ENCODE measurements around the gene BCO2. TPM values are rescaled to one million over a fixed set of nuclear protein-coding genes. Genes with fewer than 3 reads are reported as not detected.
A peak's percentile ranks its signal among the peaks of the same experiment; 100 is the strongest.

BCO2 gene
- total and polyA plus RNA-seq, 12 donors: 26.0 to 139 (median 49.5) TPM

GRCh38 chr11:112227471-112227870 lies 52.2 kb downstream of the BCO2 start:
- intact Hi-C loops (cut with DNase I): no loop called here
- H3K36me3 ChIP-seq (replicated peaks in 1 of 2): peaks cover 0 to 29% of the 10 kb centered on the region in 2 donors
- DNase-seq: no peak
- peak overlapping the region in 2 of 4 donors; percentile 58 to 98 for H3K4me3 ChIP-seq
- H3K9me3 ChIP-seq (replicated peaks in 1 of 3): no peaks in the 10 kb centered on the region
- peaks cover 0 to 20% of the 10 kb centered on the region in 2 donors for H3K4me1 ChIP-seq (replicated peaks in 1 of 2)
- no peak for TF ChIP-seq POLR2A (IDR thresholded peaks at IDR 0.05)
- TF ChIP-seq CTCF (IDR thresholded peaks at IDR 0.05): no peak
- peak overlapping the region in 2 of 5 donors; percentile 98 for H3K27ac ChIP-seq
- WGBS, 4 donors: 54 to 92% (median 86%) methylated on average over 4 of the region's 4 CpGs
- no peaks in the 10 kb centered on the region for H3K27me3 ChIP-seq

GRCh38 chr11:112228706-112229105 lies 53.4 kb downstream of the BCO2 start:
- no peak overlapping the region for H3K4me3 ChIP-seq
- no peak overlapping the region for H3K27ac ChIP-seq
- H3K9me3 ChIP-seq (replicated peaks in 1 of 3): no peaks in the 10 kb centered on the region
- no peak for DNase-seq
- 90 to 94% (median 92%) methylated on average over 2 of the region's 2 CpGs for WGBS, 4 donors
- no peaks in the 10 kb centered on the region for H3K27me3 ChIP-seq
- H3K4me1 ChIP-seq (replicated peaks in 1 of 2): peaks cover 0 to 20% of the 10 kb centered on the region in 2 donors
- peaks cover 0 to 29% of the 10 kb centered on the region in 2 donors for H3K36me3 ChIP-seq (replicated peaks in 1 of 2)
- TF ChIP-seq POLR2A (IDR thresholded peaks at IDR 0.05) (no peak), CTCF (IDR thresholded peaks at IDR 0.05) (no peak)
- intact Hi-C loops (cut with DNase I): no loop called here

- peaks cover 0 to 29% of the 10 kb centered on the region in 2 donors for H3K36me3 ChIP-seq (replicated peaks in 1 of 2)
- no peak overlapping the region for H3K4me3 ChIP-seq
- intact Hi-C loops (cut with DNase I): no loop called here
- peaks cover 0 to 20% of the 10 kb centered on the region in 2 donors for H3K4me1 ChIP-seq (replicated peaks in 1 of 2)
- H3K9me3 ChIP-seq (replicated peaks in 1 of 3): no peaks in the 10 kb centered on the region
- TF ChIP-seq CTCF (IDR thresholded peaks at IDR 0.05) (no peak), POLR2A (IDR thresholded peaks at IDR 0.05) (no peak)
- H3K27ac ChIP-seq: no peak overlapping the region
- WGBS, 4 donors: 91 to 94% (median 92%) methylated on average over 7 of the region's 7 CpGs
- no peak for DNase-seq
- H3K27me3 ChIP-seq: no peaks in the 10 kb centered on the region
Observed at GRCh38 chr11:112229159-112229558, 53.8 kb downstream of the BCO2 start.

- peaks cover 0 to 20% of the 10 kb centered on the region in 2 donors for H3K4me1 ChIP-seq (replicated peaks in 1 of 2)
- H3K9me3 ChIP-seq (replicated peaks in 1 of 3): no peaks in the 10 kb centered on the region
- no peak overlapping the region for H3K27ac ChIP-seq
- TF ChIP-seq CTCF (IDR thresholded peaks at IDR 0.05) (no peak), POLR2A (IDR thresholded peaks at IDR 0.05) (no peak)
- H3K27me3 ChIP-seq: no peaks in the 10 kb centered on the region
- H3K4me3 ChIP-seq: no peak overlapping the region
- peaks cover 0 to 34% of the 10 kb centered on the region in 2 donors for H3K36me3 ChIP-seq (replicated peaks in 1 of 2)
- WGBS, 4 donors: 59 to 85% (median 71%) methylated on average over 3 of the region's 3 CpGs
- intact Hi-C loops (cut with DNase I): no loop called here
- no peak for DNase-seq
Observed at GRCh38 chr11:112229746-112230433, 54.6 kb downstream of the BCO2 start.

All from adrenal gland (tissue), 12 donors.